OCI-LY7 (cell line): Measurements from ENCODE around the gene GYPA. TPM values are rescaled to one million over a fixed set of nuclear protein-coding genes. Genes with fewer than 3 reads are reported as not detected.
"Not testable (repeated sequence)": the region's sequence is repeated elsewhere in the genome, so short reads cannot be mapped to it uniquely, and the experiment has no call there.

Experiments
- BruUV-seq: library from RNA; stranded (reverse); fragments of 400-500 nt; replicated peaks from 2 replicates; lab custom pipeline; 2021; lab: Mats Ljungman, UMichigan
- CTCF ChIA-PET: fragments of 300-600 bp; sonication (Branson Sonifier 250); formaldehyde crosslinking; loops from one replicate; lab custom pipeline; 2022; ENCODE audit warnings: antibody characterized with exemption; ENCODE audit not compliant: unreplicated experiment; lab: Charles Lee
- POLR2A ChIA-PET: fragments of 300-600 bp; sonication (Branson Sonifier 250); formaldehyde crosslinking; loops from one replicate; lab custom pipeline; 2022; ENCODE audit warnings: antibody characterized with exemption; lab: Charles Lee
- DNase-seq: peaks from one replicate; pipeline ENCODE4 v3.0.0-alpha.2; 2015; ENCODE audit warnings: low spot score
- H2AFZ ChIP-seq: fragments of 200-600 bp; sonication (generic), shearing (Covaris generic); 2 replicates; pipeline ENCODE4 v1.6.1; 2014; ENCODE audit warnings: mild to moderate bottlenecking, antibody characterized with exemption, low read length, moderate library complexity
- H3K27ac ChIP-seq: fragments of 200-600 bp; sonication (generic); 2 replicates; pipeline ENCODE4 v1.5.1; 2014; ENCODE audit warnings: mixed run types, low read depth, mild to moderate bottlenecking, moderate library complexity, low read length, inconsistent platforms; ENCODE audit not compliant: poor library complexity, severe bottlenecking
- H3K36me3 ChIP-seq: fragments of 200-600 bp; sonication (generic); 2 replicates; pipeline ENCODE4 v1.6.1; 2014; ENCODE audit warnings: mild to moderate bottlenecking, antibody characterized with exemption, low read length, moderate library complexity, mixed read lengths; ENCODE audit not compliant: insufficient read depth
- H3K4me1 ChIP-seq: fragments of 200-600 bp; sonication (generic); 2 replicates; pipeline ENCODE4 v1.5.1; 2014; ENCODE audit warnings: mild to moderate bottlenecking, low read length; ENCODE audit not compliant: insufficient read depth, poor library complexity, severe bottlenecking
- H3K4me2 ChIP-seq: fragments of 200-600 bp; sonication (generic); 2 replicates; pipeline ENCODE4 v1.6.1; 2014; ENCODE audit warnings: mild to moderate bottlenecking, low read length
- H3K4me3 ChIP-seq: fragments of 200-600 bp; sonication (generic); 2 replicates; pipeline ENCODE4 v1.5.1; 2014; ENCODE audit warnings: mild to moderate bottlenecking, low read depth, low read length; ENCODE audit not compliant: poor library complexity, severe bottlenecking
- H3K79me2 ChIP-seq: fragments of 200-600 bp; sonication (generic); 2 replicates; pipeline ENCODE4 v1.6.1; 2016; ENCODE audit warnings: low read depth, mild to moderate bottlenecking, low read length, moderate library complexity, mixed read lengths; ENCODE audit not compliant: insufficient read depth
- H3K9me2 ChIP-seq: fragments of 200-600 bp; sonication (generic); 2 replicates; pipeline ENCODE4 v1.6.1; 2016; ENCODE audit warnings: mild to moderate bottlenecking, low read length, mixed read lengths; ENCODE audit not compliant: insufficient read depth
- H3K9me3 ChIP-seq: fragments of 200-600 bp; sonication (generic); 2 replicates; pipeline ENCODE4 v1.6.1; 2014; ENCODE audit warnings: mild to moderate bottlenecking, mixed run types, low read length, mixed read lengths
- H4K20me1 ChIP-seq: fragments of 200-600 bp; sonication (generic); 2 replicates; pipeline ENCODE4 v1.6.1; 2014; ENCODE audit warnings: mild to moderate bottlenecking, antibody characterized with exemption, low read length, moderate library complexity, mixed read lengths; ENCODE audit not compliant: insufficient read depth
- intact Hi-C: fragments of 100-400 bp; cut with micrococcal nuclease; formaldehyde crosslinking; loops from one replicate; pipeline ENCODE4 v1.10.0; 2022; ENCODE audit not compliant: unreplicated experiment
- total RNA-seq, 2 experiments: library from RNA; depleted of rRNA in 1 of 2; stranded (reverse); fragments of >200 nt in 1 of 2; shearing (Covaris generic) in 1 of 2; gene quantifications; 2 replicates each; pipeline ENCODE4 v1.2.3, GENCODE V29; 2014 to 2022

Gene GYPA
- total RNA-seq, 2 experiments from 2014 or later = not detected

DNA sequence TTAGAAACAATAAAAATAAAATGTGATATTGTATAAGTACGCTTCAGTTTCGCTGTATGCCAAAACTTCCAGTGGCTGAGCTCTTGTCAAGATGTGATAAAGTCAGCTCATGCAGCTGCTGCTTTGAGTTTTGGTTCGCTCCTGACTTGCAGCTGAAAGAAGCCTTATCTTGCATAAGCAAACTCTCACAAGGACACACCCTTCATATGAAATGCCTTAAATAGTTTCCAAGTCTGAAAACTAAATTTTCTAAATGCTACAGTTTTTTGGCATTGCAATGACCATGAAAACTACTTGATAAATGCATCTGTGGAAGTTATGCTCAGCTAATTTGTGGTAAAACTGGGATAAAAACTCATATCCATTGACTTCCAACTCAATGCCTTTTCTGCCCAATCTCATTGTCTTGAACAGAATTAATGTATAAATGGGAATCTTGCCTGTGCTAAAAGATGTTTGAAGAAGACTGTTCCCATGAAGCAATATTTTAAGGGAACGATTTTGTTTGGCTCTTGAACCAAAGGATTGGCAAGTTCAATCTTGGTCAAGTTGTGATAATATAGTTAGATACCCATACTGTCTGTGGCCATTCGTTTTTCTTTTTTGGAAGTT, 11.7 kb downstream of the GYPA start:
- CTCF ChIA-PET, H3K79me2 ChIP-seq, POLR2A ChIA-PET, H2AFZ ChIP-seq, H4K20me1 ChIP-seq, intact Hi-C loops, H3K9me3 ChIP-seq, BruUV-seq, DNase-seq, H3K4me2 ChIP-seq, H3K4me1 ChIP-seq, H3K27ac ChIP-seq, H3K36me3 ChIP-seq, H3K4me3 ChIP-seq, H3K9me2 ChIP-seq: not testable (repeated sequence)

- CTCF ChIA-PET, H3K4me2 ChIP-seq, H3K9me3 ChIP-seq, H3K36me3 ChIP-seq, H3K4me3 ChIP-seq, H3K4me1 ChIP-seq, H3K9me2 ChIP-seq, DNase-seq, POLR2A ChIA-PET, H3K79me2 ChIP-seq, H2AFZ ChIP-seq, BruUV-seq, intact Hi-C loops, H3K27ac ChIP-seq, H4K20me1 ChIP-seq: not testable (repeated sequence)
These were observed 15.4 kb downstream of the GYPA start for GRCh38 chr4:144125109-144125508.

DNA sequence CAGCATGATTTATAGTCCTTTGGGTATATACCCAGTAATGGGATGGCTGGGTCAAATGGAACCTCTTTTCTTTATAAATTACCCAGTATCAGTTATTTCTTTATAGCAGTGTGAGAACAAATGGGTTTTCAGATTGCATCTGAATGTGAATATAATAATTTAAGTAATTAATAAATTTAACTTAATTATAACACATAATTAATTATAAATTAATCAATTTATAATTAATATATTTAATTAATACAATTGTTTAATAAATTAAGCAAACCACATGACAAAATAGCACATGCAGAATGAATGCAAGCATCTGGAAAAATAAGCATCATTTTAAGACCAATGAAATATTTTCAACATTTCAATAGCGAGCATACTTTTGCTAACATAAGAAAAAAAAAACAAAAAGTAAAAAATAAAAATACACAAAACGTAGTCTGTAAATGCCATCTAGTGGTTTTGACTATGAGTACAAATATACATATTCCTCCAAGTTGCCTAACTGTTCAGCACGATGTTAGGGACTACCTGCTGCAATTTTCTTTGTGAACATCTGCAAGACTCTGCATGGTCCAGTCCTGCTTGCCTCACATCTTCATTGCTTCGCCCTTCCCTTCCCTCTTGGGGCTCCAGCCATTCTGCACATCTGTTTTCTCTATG, 16.4 kb downstream of the GYPA start:
- DNase-seq, H3K4me2 ChIP-seq, POLR2A ChIA-PET, H3K9me2 ChIP-seq, intact Hi-C loops, H3K9me3 ChIP-seq, H2AFZ ChIP-seq, H3K36me3 ChIP-seq, H3K4me1 ChIP-seq, BruUV-seq, H4K20me1 ChIP-seq, CTCF ChIA-PET, H3K27ac ChIP-seq, H3K79me2 ChIP-seq, H3K4me3 ChIP-seq: not testable (repeated sequence)

- H3K4me2 ChIP-seq, DNase-seq, intact Hi-C loops, H3K9me2 ChIP-seq, BruUV-seq, H3K36me3 ChIP-seq, H3K4me3 ChIP-seq, H3K9me3 ChIP-seq, POLR2A ChIA-PET, H3K4me1 ChIP-seq, H4K20me1 ChIP-seq, CTCF ChIA-PET, H3K79me2 ChIP-seq, H3K27ac ChIP-seq, H2AFZ ChIP-seq: not testable (repeated sequence)
These were observed 17.2 kb downstream of the GYPA start for GRCh38 chr4:144123269-144123668.

DNA sequence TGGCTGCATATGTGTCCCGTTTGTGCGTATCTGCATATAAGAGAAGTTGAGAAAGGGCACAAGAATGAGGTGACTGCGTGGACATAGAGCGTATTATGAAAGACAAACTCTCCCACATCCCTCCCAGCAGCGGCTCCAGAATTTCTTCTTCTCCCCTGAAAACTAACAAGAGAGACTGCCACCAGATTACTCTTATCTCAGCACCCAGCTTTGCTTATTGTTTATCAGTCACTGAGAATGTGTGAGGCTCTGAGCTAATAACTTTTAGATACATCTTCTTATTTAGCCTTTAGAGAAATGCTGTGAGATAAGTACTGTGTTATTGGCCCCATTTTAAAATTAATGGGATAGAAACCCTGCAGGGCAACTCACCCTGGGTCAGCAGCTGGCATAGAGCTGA, 20.8 kb downstream of the GYPA start:
- H3K4me3 ChIP-seq, H3K79me2 ChIP-seq, H4K20me1 ChIP-seq, BruUV-seq, intact Hi-C loops, H3K36me3 ChIP-seq, H3K9me3 ChIP-seq, H2AFZ ChIP-seq, CTCF ChIA-PET, H3K4me2 ChIP-seq, POLR2A ChIA-PET, H3K27ac ChIP-seq, DNase-seq, H3K9me2 ChIP-seq, H3K4me1 ChIP-seq: not testable (repeated sequence)
